Effector memory CD4-positive, alpha-beta T cell (primary cell): Measurements from ENCODE around the gene BMP3.

Experiments
- DNase-seq, 3 donors: peaks; one replicate each; pipeline ENCODE4 v3.0.0-alpha.2; 2020
- H3K27ac ChIP-seq: 2 replicates; pipeline ENCODE4 v1.7.0; 2013; ENCODE audit warnings: mild to moderate bottlenecking, low read length, moderate library complexity; ENCODE audit not compliant: insufficient read depth, poor library complexity, severe bottlenecking
- H3K27me3 ChIP-seq: replicated peaks from 2 replicates; pipeline ENCODE4 v1.7.0; 2013; ENCODE audit warnings: mild to moderate bottlenecking, low read length; ENCODE audit not compliant: insufficient read depth, control insufficient read depth, poor library complexity, severe bottlenecking
- H3K36me3 ChIP-seq: 2 replicates; pipeline ENCODE4 v1.7.0; 2013; ENCODE audit warnings: mild to moderate bottlenecking, low read length, moderate library complexity; ENCODE audit not compliant: control insufficient read depth, insufficient read depth
- H3K4me1 ChIP-seq: 2 replicates; pipeline ENCODE4 v1.7.0; 2013; ENCODE audit warnings: low read length, mild to moderate bottlenecking; ENCODE audit not compliant: control insufficient read depth, insufficient read depth, poor library complexity, severe bottlenecking
- H3K4me3 ChIP-seq: 2 replicates; pipeline ENCODE4 v1.7.0; 2013; ENCODE audit warnings: low read length, low read depth, mild to moderate bottlenecking; ENCODE audit not compliant: insufficient read depth, poor library complexity, severe bottlenecking
- H3K9me3 ChIP-seq: 2 replicates; pipeline ENCODE4 v1.7.0; 2013; ENCODE audit warnings: mild to moderate bottlenecking, low read length, moderate library complexity; ENCODE audit not compliant: control insufficient read depth

BMP3 gene

DNA sequence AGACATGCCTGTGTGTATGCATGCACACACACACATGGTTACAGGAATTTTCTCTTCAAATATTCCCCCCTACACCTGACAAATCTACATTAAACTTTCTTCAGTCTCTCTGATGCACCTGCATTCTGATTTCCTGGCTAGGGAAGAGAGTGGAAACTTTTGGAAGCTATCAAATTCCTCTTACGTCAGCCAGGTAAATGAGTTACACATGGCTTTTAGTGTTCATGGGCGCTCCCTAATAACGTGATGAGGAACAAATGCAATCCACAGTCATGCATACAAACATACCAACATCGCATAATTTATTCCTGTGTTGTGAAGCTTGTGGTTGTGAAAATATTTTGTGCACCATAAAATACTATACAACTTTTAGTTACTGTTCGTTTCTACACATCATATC, 34.9 kb downstream of the BMP3 start:
- H3K4me3 ChIP-seq, result no peak overlapping the region
- no peak overlapping the region for H3K27ac ChIP-seq
- H3K27me3 ChIP-seq, result no peaks in the 10 kb centered on the region
- H3K4me1 ChIP-seq, result no peaks in the 10 kb centered on the region
- DNase-seq, result no peak
- H3K36me3 ChIP-seq, result no peaks in the 10 kb centered on the region
- H3K9me3 ChIP-seq, result no peaks in the 10 kb centered on the region

- H3K9me3 ChIP-seq, result no peaks in the 10 kb centered on the region
- no peaks in the 10 kb centered on the region for H3K27me3 ChIP-seq
- H3K36me3 ChIP-seq, result no peaks in the 10 kb centered on the region
- H3K4me3 ChIP-seq, result no peak overlapping the region
- H3K4me1 ChIP-seq, result no peaks in the 10 kb centered on the region
- peak; percentile 1 to 20 (median 9) for DNase-seq
- no peak overlapping the region for H3K27ac ChIP-seq
Observed at GRCh38 chr4:81069706-81070331, 39.3 kb downstream of the BMP3 start.

- no peak for DNase-seq
- H3K4me3 ChIP-seq, result no peak overlapping the region
- H3K9me3 ChIP-seq, result no peaks in the 10 kb centered on the region
- no peak overlapping the region for H3K27ac ChIP-seq
- H3K36me3 ChIP-seq, result no peaks in the 10 kb centered on the region
- H3K4me1 ChIP-seq, result no peaks in the 10 kb centered on the region
- H3K27me3 ChIP-seq, result no peaks in the 10 kb centered on the region
Observed at GRCh38 chr4:81071013-81071412, 40.5 kb downstream of the BMP3 start.

DNA sequence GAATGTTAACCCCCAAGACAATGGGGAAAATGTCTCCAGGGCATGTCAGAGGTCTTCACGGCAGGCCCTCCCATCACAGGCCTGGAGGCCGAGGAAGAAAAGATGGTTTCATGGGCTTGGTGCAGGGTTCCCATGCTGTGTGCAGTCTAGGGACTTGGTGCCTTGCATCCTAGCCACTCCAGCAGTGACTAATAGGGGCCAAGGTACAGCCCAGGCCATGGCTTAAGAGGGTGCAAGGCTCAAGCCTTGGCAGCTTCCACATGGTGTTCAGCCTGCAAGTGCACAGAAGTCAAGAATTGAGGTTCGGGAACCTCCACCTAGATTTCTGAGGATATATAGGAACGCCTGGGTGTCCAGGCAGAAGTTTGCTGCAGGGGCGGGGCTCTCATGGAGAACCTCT, 50.6 kb downstream of the BMP3 start:
- H3K4me3 ChIP-seq, result no peak overlapping the region
- no peak overlapping the region for H3K27ac ChIP-seq
- no peak for DNase-seq
- no peaks in the 10 kb centered on the region for H3K36me3 ChIP-seq
- no peaks in the 10 kb centered on the region for H3K27me3 ChIP-seq
- H3K9me3 ChIP-seq, result no peaks in the 10 kb centered on the region
- no peaks in the 10 kb centered on the region for H3K4me1 ChIP-seq

GRCh38 chr4:81084029-81084428, 53.5 kb downstream of the BMP3 start:
- Histone ChIP-seq H3K36me3 (no peaks in the 10 kb centered on the region), H3K27me3 (no peaks in the 10 kb centered on the region), H3K4me3 (no peak overlapping the region), H3K4me1 (no peaks in the 10 kb centered on the region), H3K9me3 (no peaks in the 10 kb centered on the region), H3K27ac (no peak overlapping the region)
- DNase-seq, result no peak

DNA sequence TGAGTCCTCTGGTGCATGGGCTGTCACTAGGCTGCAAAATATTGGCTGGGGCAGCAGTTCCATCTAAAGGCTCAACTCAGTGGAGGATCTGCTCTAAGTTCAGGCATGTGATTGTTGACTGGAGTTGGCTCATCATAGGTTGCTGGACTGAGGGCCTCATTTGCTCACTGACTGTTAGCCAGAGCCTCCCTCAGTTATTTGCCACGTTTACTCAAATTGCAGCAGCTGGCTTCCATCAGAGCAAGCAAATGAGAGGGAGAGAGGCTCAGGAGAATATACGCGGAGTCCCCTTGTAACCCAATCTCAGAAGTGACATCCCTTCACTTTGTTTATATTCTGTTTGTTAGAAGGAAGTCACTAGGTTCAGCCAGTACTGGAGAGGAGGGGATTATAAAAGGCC, 54.1 kb downstream of the BMP3 start:
- Histone ChIP-seq H3K27ac (no peak overlapping the region), H3K27me3 (no peaks in the 10 kb centered on the region), H3K4me3 (no peak overlapping the region), H3K4me1 (no peaks in the 10 kb centered on the region), H3K9me3 (no peaks in the 10 kb centered on the region), H3K36me3 (no peaks in the 10 kb centered on the region)
- DNase-seq, result no peak

DNA sequence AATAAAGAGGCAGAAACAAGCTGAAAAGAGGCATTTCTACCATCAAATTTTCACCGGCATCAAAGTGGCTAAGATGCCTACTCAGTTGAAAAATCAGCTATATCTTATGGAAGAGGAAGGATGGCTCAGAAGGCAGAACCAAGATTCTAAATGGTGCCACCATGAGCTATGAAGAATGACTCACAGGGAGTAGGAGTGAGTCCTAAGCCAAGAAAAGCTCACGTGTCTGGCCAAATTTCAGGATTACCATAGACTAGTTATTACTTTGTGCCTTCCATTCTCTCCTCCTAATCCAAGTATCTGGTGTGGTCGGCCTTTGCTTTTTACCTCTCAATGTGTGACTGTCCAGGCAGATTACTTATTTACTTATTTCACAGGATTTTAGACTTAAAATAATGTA, 54.8 kb downstream of the BMP3 start:
- H3K27me3 ChIP-seq, result no peaks in the 10 kb centered on the region
- no peak overlapping the region for H3K4me3 ChIP-seq
- H3K36me3 ChIP-seq, result no peaks in the 10 kb centered on the region
- H3K27ac ChIP-seq, result no peak overlapping the region
- H3K4me1 ChIP-seq, result no peaks in the 10 kb centered on the region
- H3K9me3 ChIP-seq, result no peaks in the 10 kb centered on the region
- DNase-seq, result no peak

- no peak overlapping the region for H3K4me3 ChIP-seq
- H3K9me3 ChIP-seq, result no peaks in the 10 kb centered on the region
- no peaks in the 10 kb centered on the region for H3K36me3 ChIP-seq
- DNase-seq, result no peak
- H3K4me1 ChIP-seq, result no peaks in the 10 kb centered on the region
- no peaks in the 10 kb centered on the region for H3K27me3 ChIP-seq
- no peak overlapping the region for H3K27ac ChIP-seq
Observed at GRCh38 chr4:81085979-81086378, 55.5 kb downstream of the BMP3 start.

DNA sequence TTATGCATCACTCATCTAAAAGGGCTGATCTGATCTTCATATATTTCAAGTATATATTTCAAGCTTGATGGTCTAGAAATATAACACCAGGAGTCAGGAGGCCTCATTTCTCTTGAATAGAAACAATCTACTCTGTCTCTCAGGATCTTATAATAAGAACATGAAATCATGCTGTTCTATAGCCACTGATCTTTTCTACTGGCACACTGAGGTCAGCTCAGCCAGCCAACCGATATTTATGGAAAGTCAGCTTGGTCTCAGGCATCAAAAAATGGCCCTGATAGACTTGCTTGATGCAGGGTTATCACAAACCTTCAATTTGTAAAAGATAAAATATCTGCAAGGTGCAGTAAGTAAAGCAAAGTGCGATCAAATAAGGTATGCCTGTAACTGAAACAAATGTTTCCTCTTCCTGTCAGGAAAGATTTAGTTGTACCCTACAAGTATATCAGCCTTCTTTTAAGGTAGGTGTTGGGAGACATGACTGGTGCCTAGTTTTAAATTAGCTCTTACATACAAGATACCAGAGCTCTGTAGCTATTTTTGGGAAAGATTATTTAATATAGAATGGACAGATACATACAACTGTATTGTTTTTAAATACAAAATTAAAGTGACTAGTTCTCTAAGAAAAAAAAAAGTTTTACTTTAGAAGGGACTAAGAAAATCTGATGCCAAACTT, 63.4 kb downstream of the BMP3 start:
- DNase-seq, result no peak
- Histone ChIP-seq H3K4me3 (no peak overlapping the region), H3K36me3 (no peaks in the 10 kb centered on the region), H3K27me3 (no peaks in the 10 kb centered on the region), H3K4me1 (no peaks in the 10 kb centered on the region), H3K27ac (no peak overlapping the region), H3K9me3 (no peaks in the 10 kb centered on the region)

DNA sequence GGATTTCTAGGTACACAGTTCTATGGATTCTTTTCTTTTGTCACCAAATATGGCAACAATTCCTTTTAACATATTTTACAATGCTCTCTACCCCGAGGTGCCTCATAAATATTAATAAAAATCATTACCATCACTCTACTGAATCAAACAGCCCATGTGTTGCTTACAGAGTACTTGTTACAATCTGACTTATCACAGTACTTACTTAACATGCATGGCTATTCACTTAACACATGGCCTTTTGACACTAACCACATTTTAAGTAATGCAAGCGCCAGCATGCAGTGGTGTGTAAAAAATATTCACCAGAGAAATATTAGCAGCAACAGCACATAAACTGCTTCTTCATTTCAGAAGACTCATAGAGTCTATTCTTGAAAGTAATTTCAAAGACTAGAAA, 64.9 kb downstream of the BMP3 start:
- no peaks in the 10 kb centered on the region for H3K4me1 ChIP-seq
- no peaks in the 10 kb centered on the region for H3K27me3 ChIP-seq
- DNase-seq, result no peak
- no peaks in the 10 kb centered on the region for H3K36me3 ChIP-seq
- H3K27ac ChIP-seq, result no peak overlapping the region
- no peak overlapping the region for H3K4me3 ChIP-seq
- H3K9me3 ChIP-seq, result no peaks in the 10 kb centered on the region
